Measurements from ENCODE around the gene FBXO42.

The FBXO42 gene

DNA sequence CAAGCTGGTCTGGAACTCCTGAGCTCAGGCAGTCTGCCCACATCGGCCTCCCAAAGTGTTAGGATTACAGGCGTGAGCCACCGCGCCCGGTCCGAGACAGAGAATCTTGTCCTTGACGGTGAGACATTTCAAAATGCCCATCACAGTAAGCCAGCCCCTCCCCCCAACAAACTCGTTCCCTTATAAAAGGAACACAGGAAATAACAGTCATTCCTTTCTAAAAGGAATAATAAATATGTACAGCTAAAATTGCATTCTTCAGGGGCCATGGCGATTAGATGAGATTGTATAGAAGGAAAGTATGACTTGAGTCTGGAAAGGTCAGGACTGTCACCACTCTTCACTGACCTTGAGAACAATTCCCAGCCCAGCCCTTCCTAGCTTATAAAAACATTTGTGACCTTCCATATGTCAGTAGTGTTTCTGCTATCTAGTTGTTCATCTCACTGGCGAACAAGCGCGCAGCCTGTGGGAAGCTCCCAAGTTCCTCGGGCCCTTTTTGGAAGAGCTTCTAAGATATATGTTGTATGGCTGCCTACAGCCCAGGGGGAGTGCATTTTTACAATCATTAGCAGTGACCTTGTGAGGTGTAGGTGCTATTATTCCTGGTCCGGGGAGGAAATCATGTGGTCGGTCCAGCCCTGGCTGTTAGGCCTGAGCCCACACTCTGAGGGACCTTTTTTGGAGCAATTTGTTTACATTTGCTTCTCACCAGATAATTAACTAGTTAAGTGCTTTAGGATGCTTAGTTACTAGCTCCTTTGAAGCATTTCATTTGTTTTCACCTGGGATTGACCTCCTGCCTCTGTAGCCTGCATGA lies 23.5 kb upstream of the FBXO42 start:
- TF ChIP-seq EZH2 (IDR thresholded peaks at IDR 0.05) (no peak), FOXP2 (optimal IDR thresholded peaks at IDR 0.05; ENCODE audit: control extremely low read depth, extremely low read length, insufficient read depth) (no peak), POLR2AphosphoS5 (IDR thresholded peaks at IDR 0.05; ENCODE audit: borderline replicate concordance, low read depth, low read length) (no peak)
- Histone ChIP-seq H3K4me3 (peak overlapping the region; percentile 63), H3K27ac (peak overlapping the region; percentile 91), H3K9me3 (ENCODE audit: low read depth, low read length) (no peaks in the 10 kb centered on the region), H3K36me3 (ENCODE audit: insufficient read depth, low read length) (peaks cover 11% of the 10 kb centered on the region; the same call in 1 of the 2 replicates), H3K9ac (ENCODE audit: insufficient read length) (peak overlapping the region; percentile 46)
- no peak for DNase-seq (ENCODE audit: low read depth, low spot score)

DNA sequence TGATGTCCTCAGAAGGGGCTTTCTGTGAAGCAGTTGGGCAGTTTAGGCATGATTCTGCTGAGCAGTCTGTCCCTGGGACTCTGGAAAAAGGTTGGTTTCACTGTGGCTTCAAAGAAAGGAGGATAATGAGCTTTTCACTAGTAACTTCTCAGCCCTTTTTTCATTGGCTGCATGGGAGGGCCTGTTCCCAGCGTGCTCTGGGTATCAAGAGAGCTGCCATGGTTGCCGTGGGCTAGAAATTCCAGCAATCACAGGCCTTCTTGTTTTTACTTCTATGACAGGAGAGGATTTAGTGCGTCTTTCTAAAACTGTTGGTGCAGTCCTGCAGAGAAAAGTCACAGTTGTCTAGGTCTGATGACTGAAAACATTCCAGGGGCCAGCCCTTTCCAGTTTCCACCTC lies 22.0 kb upstream of the FBXO42 start:
- H3K9me3 ChIP-seq (ENCODE audit: low read depth, low read length), result no peaks in the 10 kb centered on the region
- H3K4me3 ChIP-seq, result no peak overlapping the region
- H3K36me3 ChIP-seq (ENCODE audit: insufficient read depth, low read length), result peaks cover 11% of the 10 kb centered on the region; the same call in 1 of the 2 replicates
- H3K27ac ChIP-seq, result peak overlapping the region; percentile 72
- no peak overlapping the region for H3K9ac ChIP-seq (ENCODE audit: insufficient read length)
- no peak for TF ChIP-seq FOXP2 (optimal IDR thresholded peaks at IDR 0.05; ENCODE audit: control extremely low read depth, extremely low read length, insufficient read depth)
- no peak for TF ChIP-seq EZH2 (IDR thresholded peaks at IDR 0.05)
- TF ChIP-seq POLR2AphosphoS5 (IDR thresholded peaks at IDR 0.05; ENCODE audit: borderline replicate concordance, low read depth, low read length), result no peak
- DNase-seq (ENCODE audit: low read depth, low spot score), result no peak

DNA sequence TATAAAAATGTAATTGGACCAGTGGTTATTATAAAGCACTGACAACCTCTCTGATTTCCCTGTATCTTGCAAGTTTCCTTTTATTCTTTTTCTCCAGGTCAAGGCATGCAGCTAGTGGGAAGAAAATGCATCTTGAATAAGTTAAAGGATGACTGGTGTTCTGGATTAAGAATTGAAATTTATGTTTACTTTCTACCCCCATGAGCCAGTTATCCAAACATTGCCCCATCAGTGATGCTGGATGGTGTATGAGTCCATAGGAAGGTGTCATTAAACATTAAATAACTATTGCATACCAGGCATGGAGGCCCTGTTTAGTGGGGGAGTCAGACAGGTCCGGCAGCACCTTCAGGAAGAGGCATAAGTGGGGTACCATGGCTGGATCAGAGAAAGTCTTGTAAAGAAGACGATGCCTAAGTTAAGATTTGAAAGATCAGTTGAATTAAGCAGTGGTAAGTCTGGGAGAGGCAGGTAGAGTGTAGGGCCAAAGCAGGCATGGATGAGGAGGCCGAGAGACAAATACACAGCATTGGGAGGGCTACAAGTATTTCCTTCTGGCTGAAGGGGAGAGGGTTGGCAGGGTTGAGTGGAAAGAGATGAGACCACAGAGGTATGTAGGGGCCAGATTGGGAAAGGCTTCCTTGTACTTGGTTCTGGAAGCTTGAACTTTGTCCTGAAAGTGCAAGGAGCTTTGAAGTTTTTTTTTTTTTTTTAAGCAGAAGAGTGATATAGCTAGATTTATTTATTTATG lies 20.4 kb upstream of the FBXO42 start:
- no peak overlapping the region for H3K4me3 ChIP-seq
- no peak for TF ChIP-seq POLR2AphosphoS5 (IDR thresholded peaks at IDR 0.05; ENCODE audit: borderline replicate concordance, low read depth, low read length)
- H3K9ac ChIP-seq (ENCODE audit: insufficient read length), result no peak overlapping the region
- no peak for DNase-seq (ENCODE audit: low read depth, low spot score)
- H3K27ac ChIP-seq, result 0 out of 2 replicates have a peak overlapping the region, but pooled peaks have one; percentile 57
- H3K9me3 ChIP-seq (ENCODE audit: low read depth, low read length), result no peaks in the 10 kb centered on the region
- peaks cover 11% of the 10 kb centered on the region; the same call in 1 of the 2 replicates for H3K36me3 ChIP-seq (ENCODE audit: insufficient read depth, low read length)

DNA sequence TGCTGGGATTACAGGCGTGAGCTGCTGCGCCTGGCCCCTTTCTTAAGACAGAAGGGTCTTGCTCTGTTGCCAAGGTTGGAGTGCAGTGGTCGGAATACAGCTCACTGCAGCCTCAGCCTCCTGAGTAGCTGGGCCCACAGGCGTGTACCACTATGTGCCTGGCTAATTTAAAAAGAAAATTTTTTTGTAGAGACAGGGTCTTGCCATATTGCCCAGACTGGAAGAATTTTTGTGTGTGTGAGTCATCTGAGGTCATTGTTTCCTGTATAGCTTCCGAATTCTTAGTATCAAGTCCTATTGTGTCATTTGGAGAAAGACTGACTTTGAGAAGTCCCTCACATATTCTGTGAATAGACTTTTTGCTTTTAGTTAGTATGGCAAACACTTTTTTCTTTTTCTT lies 19.4 kb upstream of the FBXO42 start:
- Histone ChIP-seq H3K27ac (no peak overlapping the region), H3K4me3 (no peak overlapping the region), H3K9ac (ENCODE audit: insufficient read length) (no peak overlapping the region), H3K36me3 (ENCODE audit: insufficient read depth, low read length) (peaks cover 11% of the 10 kb centered on the region; the same call in 1 of the 2 replicates), H3K9me3 (ENCODE audit: low read depth, low read length) (no peaks in the 10 kb centered on the region)
- DNase-seq (ENCODE audit: low read depth, low spot score), result no peak
- TF ChIP-seq POLR2AphosphoS5 (IDR thresholded peaks at IDR 0.05; ENCODE audit: borderline replicate concordance, low read depth, low read length) (no peak), FOXP2 (optimal IDR thresholded peaks at IDR 0.05; ENCODE audit: control extremely low read depth, extremely low read length, insufficient read depth) (no peak), EZH2 (IDR thresholded peaks at IDR 0.05) (no peak)

DNA sequence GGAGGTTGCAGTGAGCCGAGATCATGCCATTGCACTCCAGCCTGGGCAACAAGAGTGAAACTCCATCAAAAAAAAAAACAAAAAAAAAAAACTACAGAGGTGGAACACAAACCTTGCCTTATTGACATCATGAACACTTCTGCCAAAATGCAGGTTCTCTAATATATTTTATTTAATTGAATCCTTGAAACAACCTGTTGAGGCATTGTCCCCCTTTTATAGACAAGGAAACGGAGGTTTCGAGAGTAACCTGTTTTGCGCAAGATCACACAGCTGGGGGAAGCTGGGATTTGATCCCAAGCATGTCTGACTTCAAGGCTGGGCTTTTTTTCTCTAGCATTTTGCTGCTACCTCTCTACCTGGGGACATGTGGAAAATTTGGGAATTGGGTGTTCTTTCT lies 17.5 kb upstream of the FBXO42 start:
- Histone ChIP-seq H3K36me3 (ENCODE audit: insufficient read depth, low read length) (peaks cover 7% of the 10 kb centered on the region; the same call in 1 of the 2 replicates), H3K27ac (no peak overlapping the region)
- no peak for DNase-seq (ENCODE audit: low read depth, low spot score)

DNA sequence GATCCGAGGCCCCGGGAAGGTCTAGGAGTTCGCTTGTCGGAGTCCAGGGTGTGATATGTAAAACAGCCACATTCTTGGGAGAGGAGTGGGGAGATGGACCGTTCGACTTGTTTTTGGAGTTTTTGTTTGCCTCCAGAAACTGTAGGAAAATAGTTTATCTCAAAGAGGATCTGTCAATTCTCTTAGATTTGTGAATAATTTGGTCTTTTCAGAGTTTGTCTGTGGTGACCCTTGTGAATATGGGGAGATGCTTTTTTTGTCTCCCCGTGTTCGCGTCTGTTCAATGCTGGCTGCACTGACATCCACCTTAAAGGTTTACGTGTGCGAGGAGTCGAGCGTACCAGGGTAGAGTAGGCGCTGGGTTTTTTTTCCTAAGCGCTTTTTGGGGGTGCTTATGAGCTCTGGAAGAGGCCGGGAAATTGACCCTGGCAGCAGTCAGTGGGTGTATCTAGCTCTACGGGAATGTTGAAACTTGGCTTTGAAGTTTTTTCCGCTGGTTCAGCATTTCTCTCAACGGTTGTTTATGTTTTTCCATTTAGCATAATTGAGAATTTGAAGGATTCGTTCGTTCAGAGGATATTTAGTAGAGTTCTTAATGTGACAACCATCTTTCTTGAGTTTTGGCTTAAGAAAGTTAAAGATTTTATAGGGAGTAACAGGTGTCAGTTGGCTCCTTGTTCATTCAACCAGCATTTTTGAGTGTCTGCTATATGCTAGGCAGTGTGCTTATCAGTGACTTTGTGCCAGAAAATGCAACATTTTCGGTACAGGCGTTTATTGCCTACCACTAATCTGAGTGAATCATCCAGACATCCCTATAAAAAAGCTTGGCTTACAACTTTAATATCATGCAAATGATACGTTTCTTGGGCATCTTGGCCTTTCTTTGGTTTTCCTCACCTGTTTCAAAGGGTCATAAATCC lies 15.9 kb upstream of the FBXO42 start:
- Histone ChIP-seq H3K36me3 (ENCODE audit: insufficient read depth, low read length) (peaks cover 7% of the 10 kb centered on the region; the same call in 1 of the 2 replicates), H3K4me3 (peak overlapping the region; percentile 93), H3K27ac (peak overlapping the region; percentile 79), H3K9ac (ENCODE audit: insufficient read length) (peak overlapping the region; percentile 96), H3K9me3 (ENCODE audit: low read depth, low read length) (no peaks in the 10 kb centered on the region)
- no peak for DNase-seq (ENCODE audit: low read depth, low spot score)
- no peak for TF ChIP-seq POLR2AphosphoS5 (IDR thresholded peaks at IDR 0.05; ENCODE audit: borderline replicate concordance, low read depth, low read length)
- TF ChIP-seq FOXP2 (optimal IDR thresholded peaks at IDR 0.05; ENCODE audit: control extremely low read depth, extremely low read length, insufficient read depth), result no peak

More for the DNA sequence above, 17.5 kb upstream of the FBXO42 start:
- Histone ChIP-seq H3K4me3 (no peak overlapping the region), H3K9ac (ENCODE audit: insufficient read length) (no peak overlapping the region), H3K9me3 (ENCODE audit: low read depth, low read length) (no peaks in the 10 kb centered on the region)
- TF ChIP-seq EZH2 (IDR thresholded peaks at IDR 0.05) (no peak), FOXP2 (optimal IDR thresholded peaks at IDR 0.05; ENCODE audit: control extremely low read depth, extremely low read length, insufficient read depth) (no peak), POLR2AphosphoS5 (IDR thresholded peaks at IDR 0.05; ENCODE audit: borderline replicate concordance, low read depth, low read length) (no peak)

DNA sequence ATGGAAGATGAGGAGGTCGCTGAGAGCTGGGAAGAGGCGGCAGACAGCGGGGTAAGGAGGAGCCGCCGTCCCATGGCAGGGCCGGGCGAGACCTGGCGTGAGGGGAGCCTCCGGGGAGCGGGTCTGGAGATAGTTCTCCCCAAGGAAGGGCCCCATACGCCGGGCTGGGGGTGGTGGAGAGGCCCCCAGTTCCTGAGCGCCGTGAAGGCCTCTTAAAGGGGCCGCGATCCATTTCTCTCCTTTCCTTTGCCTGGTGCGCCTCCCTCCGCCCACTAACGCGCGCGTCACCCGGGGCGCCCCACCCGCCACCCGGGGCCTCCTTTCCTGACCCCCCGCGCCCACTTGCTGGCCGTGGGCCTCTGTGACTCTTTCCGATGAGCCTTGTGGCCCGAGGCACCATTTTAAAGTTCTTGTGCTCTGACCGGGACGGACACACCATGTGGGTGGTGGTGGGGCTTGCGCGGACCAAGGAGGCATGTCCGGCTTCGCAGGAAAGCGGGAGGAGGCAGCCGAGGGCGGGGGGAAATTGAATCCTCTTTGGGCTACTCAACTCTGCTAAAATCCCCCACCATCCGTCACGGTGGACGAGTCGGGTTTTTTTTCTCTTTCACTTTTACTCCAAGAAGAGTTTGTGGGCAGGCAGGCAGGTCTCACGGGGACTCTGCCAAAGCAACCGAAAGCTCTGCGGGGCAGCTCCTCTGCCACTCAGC lies 15.1 kb upstream of the FBXO42 start:
- peak overlapping the region; percentile 79 for H3K27ac ChIP-seq
- peak overlapping the region; percentile 93 for H3K4me3 ChIP-seq
- no peaks in the 10 kb centered on the region for H3K9me3 ChIP-seq (ENCODE audit: low read depth, low read length)
- DNase-seq (ENCODE audit: low read depth, low spot score), result no peak
- peak overlapping the region; percentile 96 for H3K9ac ChIP-seq (ENCODE audit: insufficient read length)
- H3K36me3 ChIP-seq (ENCODE audit: insufficient read depth, low read length), result peaks cover 2% of the 10 kb centered on the region; the same call in 1 of the 2 replicates
- TF ChIP-seq EZH2 (IDR thresholded peaks at IDR 0.05) (no peak), FOXP2 (optimal IDR thresholded peaks at IDR 0.05; ENCODE audit: control extremely low read depth, extremely low read length, insufficient read depth) (no peak), POLR2AphosphoS5 (IDR thresholded peaks at IDR 0.05; ENCODE audit: borderline replicate concordance, low read depth, low read length) (peak; percentile 79; the same call in 1 of the 2 replicates)
